Glutamatergic neuron (in vitro differentiated cells): ENCODE measurements around the gene LMF1. TPM values are rescaled to one million over a fixed set of nuclear protein-coding genes. Genes with fewer than 3 reads are reported as not detected.
A peak's percentile ranks its signal among the peaks of the same experiment; 100 is the strongest.

Experiments
- DNase-seq: peaks from one replicate; pipeline ENCODE4 v3.0.0; 2022
- H3K27ac Mint-ChIP-seq: one replicate; pipeline ENCODE4 v1.8.0; 2020; ENCODE audit warnings: mild to moderate bottlenecking, mixed read lengths, inconsistent platforms; ENCODE audit not compliant: unreplicated experiment
- H3K27me3 Mint-ChIP-seq: one replicate; pipeline ENCODE4 v1.8.0; 2020; ENCODE audit warnings: mild to moderate bottlenecking, moderate library complexity, mixed read lengths, inconsistent platforms; ENCODE audit not compliant: unreplicated experiment
- H3K36me3 Mint-ChIP-seq: one replicate; pipeline ENCODE4 v1.8.0; 2020; ENCODE audit warnings: mild to moderate bottlenecking, mixed read lengths, inconsistent platforms; ENCODE audit not compliant: unreplicated experiment
- H3K4me1 Mint-ChIP-seq: one replicate; pipeline ENCODE4 v1.8.0; 2020; ENCODE audit warnings: mild to moderate bottlenecking, low read depth, mixed read lengths, inconsistent platforms; ENCODE audit not compliant: unreplicated experiment
- H3K4me3 Mint-ChIP-seq: one replicate; pipeline ENCODE4 v1.8.0; 2020; ENCODE audit warnings: mild to moderate bottlenecking, mixed read lengths, inconsistent platforms; ENCODE audit not compliant: unreplicated experiment
- H3K9me3 Mint-ChIP-seq: one replicate; pipeline ENCODE4 v1.8.0; 2020; ENCODE audit warnings: mild to moderate bottlenecking, moderate library complexity, mixed read lengths, inconsistent platforms; ENCODE audit not compliant: unreplicated experiment
- CTCF ChIP-seq: fragments of 200-600 bp; sonication (generic); IDR thresholded peaks from one replicate; pipeline ENCODE4 v1.5.0; 2021; ENCODE audit not compliant: partially characterized antibody, unreplicated experiment
- total RNA-seq: library from RNA; stranded (reverse); fragmentation: NEBNext Ultra II Directional; extraction: Animal tissue kit (Norgen Biotek cat#: 25700); gene quantifications from one replicate; pipeline ENCODE4 v1.2.1, GENCODE V29; 2021; ENCODE audit not compliant: unreplicated experiment

Gene LMF1
- total RNA-seq, 1 donor from 2014 or later, result 17.4 TPM

- no peak for TF ChIP-seq CTCF
- H3K4me3 Mint-ChIP-seq, result peak overlapping the region; percentile 70
- H3K27ac Mint-ChIP-seq, result no peak overlapping the region
- H3K9me3 Mint-ChIP-seq, result peaks cover 9% of the 10 kb centered on the region
- DNase-seq, result no peak
- H3K27me3 Mint-ChIP-seq, result peaks cover 14% of the 10 kb centered on the region
- H3K36me3 Mint-ChIP-seq, result no peaks in the 10 kb centered on the region
- peaks cover 15% of the 10 kb centered on the region for H3K4me1 Mint-ChIP-seq
These were observed 11.6 kb upstream of the LMF1 start for GRCh38 chr16:982145-983043.

GRCh38 chr16:981695-982144 lies 10.9 kb upstream of the LMF1 start, which contains the start of gene SOX8:
TSS of gene SOX8 (plus strand) at chr16:981770. CDS start at chr16:981923, 153 bp downstream.
- no peak for TF ChIP-seq CTCF
- Mint-ChIP-seq H3K4me1 (peaks cover 20% of the 10 kb centered on the region), H3K4me3 (peak within 1 kb of the TSS; percentile 86), H3K9me3 (peaks cover 12% of the 10 kb centered on the region), H3K27ac (peak within 1 kb of the TSS; percentile 55), H3K27me3 (peaks cover 16% of the 10 kb centered on the region), H3K36me3 (no peaks in the 10 kb centered on the region)
- peak; percentile 72 for DNase-seq

- Mint-ChIP-seq H3K36me3 (no peaks in the 10 kb centered on the region), H3K9me3 (peaks cover 15% of the 10 kb centered on the region), H3K4me3 (no peak overlapping the region), H3K27me3 (peaks cover 18% of the 10 kb centered on the region), H3K27ac (no peak overlapping the region), H3K4me1 (peaks cover 24% of the 10 kb centered on the region)
- DNase-seq, result no peak
- TF ChIP-seq CTCF, result no peak
These were observed 9.7 kb upstream of the LMF1 start for GRCh38 chr16:980595-980854.

GRCh38 chr16:979859-980594 lies 9.2 kb upstream of the LMF1 start:
- Mint-ChIP-seq H3K36me3 (no peaks in the 10 kb centered on the region), H3K4me3 (peak overlapping the region; percentile 68), H3K4me1 (peaks cover 25% of the 10 kb centered on the region), H3K27ac (no peak overlapping the region), H3K9me3 (peaks cover 15% of the 10 kb centered on the region), H3K27me3 (peaks cover 18% of the 10 kb centered on the region)
- DNase-seq, result no peak
- TF ChIP-seq CTCF, result no peak

DNA sequence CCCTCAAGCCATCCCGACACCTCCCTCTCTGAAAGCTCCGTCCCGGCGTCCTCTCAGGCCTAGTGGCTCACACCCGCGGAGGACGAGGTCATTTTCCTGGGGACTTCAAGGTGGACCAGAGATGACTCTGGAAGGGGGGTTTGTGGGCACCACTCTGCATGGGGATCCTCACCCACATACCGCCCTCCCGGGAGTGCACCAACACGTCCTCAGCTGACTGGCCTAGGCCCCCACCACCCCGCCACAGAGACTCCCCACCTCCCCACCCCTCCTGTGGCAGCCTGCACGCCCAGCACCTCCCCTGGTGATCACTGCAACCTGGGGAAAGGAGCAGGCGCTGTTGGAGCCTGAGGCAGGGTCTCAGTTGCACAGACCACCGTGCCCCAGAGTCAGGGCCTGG lies 8.4 kb upstream of the LMF1 start:
- Mint-ChIP-seq H3K27me3 (peaks cover 18% of the 10 kb centered on the region), H3K4me3 (peak overlapping the region; percentile 81), H3K9me3 (peaks cover 15% of the 10 kb centered on the region), H3K36me3 (no peaks in the 10 kb centered on the region), H3K27ac (no peak overlapping the region), H3K4me1 (peaks cover 26% of the 10 kb centered on the region)
- no peak for DNase-seq
- TF ChIP-seq CTCF, result no peak
